Stimulated activated CD4-positive, alpha-beta T cell treated with anti-CD3 and anti-CD28 coated beads, Interleukin-4, amount 100 ng/mL, for 48 hours (primary cell): ENCODE data around the gene MYLK4.

ENCODE experiments used
- DNase-seq, 2 donors: peaks; one replicate each; pipeline ENCODE4 v3.0.0-alpha.2; 2020; ENCODE audit warnings: low read depth in 2 of 2

Gene MYLK4

DNA sequence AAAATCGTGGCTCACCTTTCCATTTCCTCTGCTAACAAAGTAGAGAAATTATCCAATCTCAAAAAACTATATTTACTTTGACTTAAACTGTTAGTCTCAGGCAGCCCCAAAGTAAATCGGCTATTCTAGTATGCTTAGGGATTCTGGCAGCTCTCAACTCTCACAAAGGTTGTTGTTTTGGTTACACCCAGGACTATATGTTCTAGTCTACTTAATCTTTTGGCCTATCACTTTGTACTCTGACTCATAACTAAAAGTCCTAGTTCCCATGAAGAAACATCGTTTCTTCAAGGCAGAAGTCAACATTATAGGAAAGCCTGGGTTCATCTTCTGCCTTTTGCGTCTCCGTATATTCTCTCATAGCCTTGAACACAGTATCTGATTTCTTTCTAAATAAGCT, 42.3 kb downstream of the MYLK4 start:
- no peak for DNase-seq

DNA sequence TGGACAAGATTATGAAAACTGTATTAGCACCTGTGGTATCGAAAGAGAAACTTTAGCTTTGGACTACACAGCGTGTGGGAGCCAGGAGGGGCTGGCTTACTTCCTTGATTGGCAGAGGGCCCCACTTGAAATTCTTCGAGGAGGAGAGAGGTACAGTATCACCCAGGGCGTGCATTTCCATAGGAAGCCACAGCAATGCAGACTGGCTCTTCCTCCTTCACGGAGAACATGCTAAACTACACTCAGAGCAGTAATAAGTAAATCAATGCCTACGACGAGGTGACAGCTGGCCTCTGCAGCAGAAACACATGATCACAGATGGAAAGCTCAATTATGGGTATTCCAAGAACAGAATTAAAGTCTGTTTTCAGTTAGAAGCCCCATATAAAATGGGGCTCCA, 44.2 kb downstream of the MYLK4 start:
- DNase-seq = no peak

DNA sequence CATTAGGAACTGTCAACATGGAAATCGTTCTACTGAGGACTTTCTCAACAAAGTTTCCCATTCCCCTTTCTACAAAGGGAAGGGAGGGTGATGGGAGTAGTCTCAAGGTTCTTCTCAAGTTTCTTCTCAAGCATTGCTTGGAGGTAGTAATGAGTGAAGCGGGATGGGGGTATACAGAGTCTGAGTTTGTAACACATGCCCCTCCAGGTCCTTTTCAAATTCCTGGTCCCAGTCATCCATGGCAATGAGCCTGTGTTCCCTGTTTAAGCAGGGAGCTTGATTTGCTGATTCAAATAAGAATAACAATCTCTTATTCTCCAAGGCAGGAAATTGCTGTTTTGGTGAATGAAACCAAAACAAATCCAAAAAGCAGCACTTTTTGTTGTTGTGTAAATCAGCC, 45.5 kb downstream of the MYLK4 start:
- no peak for DNase-seq

- DNase-seq = no peak
Observed at GRCh38 chr6:2697291-2697690, 53.4 kb downstream of the MYLK4 start.

GRCh38 chr6:2695454-2696095, 55.1 kb downstream of the MYLK4 start:
- no peak for DNase-seq

GRCh38 chr6:2693231-2693630, 57.5 kb downstream of the MYLK4 start:
- DNase-seq = no peak

- no peak for DNase-seq
Observed at GRCh38 chr6:2688401-2689064, 62.2 kb downstream of the MYLK4 start.

GRCh38 chr6:2687456-2687855, 63.3 kb downstream of the MYLK4 start:
- no peak for DNase-seq

- no peak for DNase-seq
Observed at GRCh38 chr6:2686515-2686914, 64.2 kb downstream of the MYLK4 start.

DNA sequence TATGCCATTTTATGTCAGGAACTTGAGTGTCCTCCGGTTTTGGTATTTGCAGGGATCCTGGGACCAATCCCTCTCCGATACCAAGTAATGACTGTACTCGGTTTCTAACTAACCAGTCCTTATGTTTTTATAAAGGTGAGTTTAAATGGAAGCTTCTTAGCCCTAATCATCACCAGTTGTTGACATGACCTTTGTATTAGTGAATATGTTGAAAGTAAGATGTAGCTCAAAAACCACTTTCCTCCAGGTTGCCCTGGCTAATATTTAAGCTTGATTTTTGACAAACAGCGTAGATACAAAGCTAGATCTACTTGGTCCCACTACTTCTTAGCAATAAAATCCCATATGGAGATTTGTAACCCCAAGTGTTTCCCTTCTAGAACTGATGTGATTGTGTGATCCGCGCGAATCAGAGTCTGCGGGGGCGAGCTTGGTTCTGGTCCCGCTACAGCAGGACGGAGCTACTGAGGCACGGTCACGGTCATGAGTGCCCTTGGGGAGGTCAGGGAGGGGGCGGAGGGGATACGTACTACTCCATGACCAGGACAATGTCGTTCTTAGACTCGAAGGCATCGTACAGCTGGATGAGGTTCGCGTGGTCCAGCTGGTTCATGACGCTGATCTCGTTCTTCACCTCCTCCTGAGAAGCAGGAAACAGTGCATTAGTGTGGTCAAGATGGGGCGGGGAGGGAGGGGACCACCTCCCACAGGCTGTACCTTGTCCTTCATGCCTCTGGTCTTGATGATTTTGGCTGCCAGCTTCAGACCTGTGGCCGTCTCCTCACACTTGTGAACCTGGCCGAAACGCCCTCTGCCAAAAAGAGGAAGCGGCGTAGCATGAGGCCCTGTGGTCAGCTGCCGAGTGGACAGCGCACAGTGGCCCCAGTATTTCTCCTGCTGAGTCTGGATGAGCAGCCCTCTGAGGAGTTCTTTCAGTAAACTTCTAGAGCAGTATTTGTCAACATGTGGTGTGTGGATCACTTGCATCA, 65.7 kb downstream of the MYLK4 start:
- no peak for DNase-seq

DNA sequence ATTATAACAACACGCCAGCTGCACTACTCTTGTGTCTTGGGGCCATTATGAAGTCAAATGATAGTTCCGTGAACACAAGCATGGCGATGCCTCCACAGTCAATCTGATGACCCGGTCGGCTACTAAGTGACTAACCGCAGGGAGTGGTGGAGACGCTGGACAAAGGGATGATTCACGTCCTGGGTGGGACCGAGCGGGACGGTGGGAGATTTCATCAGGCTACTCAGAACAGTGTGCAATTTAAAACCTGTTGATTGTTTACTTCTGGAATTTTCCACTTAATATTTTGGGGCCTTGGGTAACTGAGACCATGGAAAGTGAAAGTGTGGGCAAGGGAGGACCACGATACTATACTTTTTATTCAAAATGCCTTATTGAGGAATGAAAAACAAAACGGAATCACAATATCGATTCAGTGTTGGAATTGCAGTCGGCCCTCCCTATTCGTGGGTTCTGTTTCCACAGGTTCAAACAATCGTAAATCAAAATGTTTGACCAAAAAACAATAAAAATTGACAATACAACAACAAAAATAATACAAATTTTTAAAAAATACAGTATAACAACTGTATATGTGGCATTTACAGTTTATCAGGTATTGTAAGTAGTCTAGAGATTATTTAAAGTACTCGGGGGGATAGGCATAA, 66.5 kb downstream of the MYLK4 start:
- no peak for DNase-seq

GRCh38 chr6:2680264-2680922, 70.3 kb downstream of the MYLK4 start:
- DNase-seq = no peak

DNA sequence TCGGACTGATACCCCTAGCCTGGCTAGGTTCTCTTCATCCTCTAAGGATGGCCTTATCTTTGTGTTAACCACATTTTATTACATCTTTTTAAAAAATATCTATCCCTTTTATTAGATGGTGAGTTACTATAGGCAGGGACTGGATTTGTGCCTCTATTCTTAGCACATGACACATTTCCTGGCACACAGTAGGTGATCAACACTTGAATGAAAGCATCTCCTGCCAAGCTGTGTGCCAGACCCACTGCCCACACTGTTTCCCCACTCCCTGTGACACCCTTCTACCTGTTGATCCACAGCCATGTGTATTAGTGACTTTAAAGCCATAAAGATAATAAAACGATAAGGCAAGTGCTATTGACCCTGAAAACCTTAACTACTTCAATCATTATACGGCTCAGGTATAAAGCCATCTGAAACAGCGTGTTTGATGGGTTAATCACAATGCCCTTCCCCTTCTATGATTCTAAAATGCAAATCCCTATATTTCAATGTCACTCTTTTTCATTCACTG, 73.6 kb downstream of the MYLK4 start:
- no peak for DNase-seq

GRCh38 chr6:2676048-2676447, 74.7 kb downstream of the MYLK4 start:
- no peak for DNase-seq

GRCh38 chr6:2674857-2675256, 75.9 kb downstream of the MYLK4 start:
- DNase-seq = no peak

- no peak for DNase-seq
Observed at GRCh38 chr6:2669067-2669700, 81.5 kb downstream of the MYLK4 start.

- DNase-seq = no peak
Observed at GRCh38 chr6:2667617-2668016, 83.1 kb downstream of the MYLK4 start.

- no peak for DNase-seq
Observed at GRCh38 chr6:2666906-2667575, 83.7 kb downstream of the MYLK4 start.

DNA sequence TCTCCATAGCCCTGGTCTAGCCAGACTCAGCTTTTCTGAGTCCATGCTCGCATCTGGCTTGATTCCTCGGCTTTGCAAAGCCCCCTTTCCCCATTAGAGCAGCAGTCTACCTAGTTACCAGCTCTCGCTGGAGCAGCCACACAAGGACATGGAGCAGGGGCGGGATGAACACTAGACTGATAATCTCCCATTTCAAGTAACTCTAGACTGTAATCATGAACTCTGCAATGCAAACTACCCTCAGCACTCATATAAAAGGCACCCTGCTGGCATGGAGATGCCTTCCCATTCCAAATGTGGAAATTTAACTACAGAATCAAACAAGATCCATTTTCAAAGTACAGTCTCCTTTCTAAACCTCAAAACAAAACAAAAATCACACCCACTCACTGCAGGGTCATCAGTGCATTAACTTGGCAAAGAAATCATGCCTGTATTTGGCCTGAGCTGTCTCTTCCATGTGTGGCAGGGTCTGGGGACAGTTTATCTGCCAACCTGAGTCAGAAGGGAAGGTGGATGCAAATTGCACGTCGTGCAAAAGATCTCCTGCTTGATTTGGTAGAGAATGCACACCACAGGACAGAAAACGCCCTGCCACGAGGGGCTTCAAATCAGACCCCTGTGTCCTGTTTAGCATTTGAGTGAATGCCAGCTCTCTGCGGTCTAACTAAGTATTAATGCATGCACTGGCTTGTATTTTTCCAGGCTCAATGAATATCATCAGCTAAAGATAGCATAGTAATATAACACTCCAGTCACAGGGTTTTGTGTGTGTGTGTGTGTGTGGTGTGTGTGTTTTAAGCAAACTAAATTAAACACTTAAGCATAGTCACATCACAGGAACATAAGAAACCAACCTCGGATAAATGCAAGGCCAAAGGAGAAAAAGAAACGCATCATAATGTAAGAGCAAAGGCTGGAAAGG, 85.3 kb downstream of the MYLK4 start:
- DNase-seq = no peak
